ENCODE results near the gene GRM5.
"Not testable (repeated sequence)": the region's sequence is repeated elsewhere in the genome, so short reads cannot be mapped to it uniquely, and the experiment has no call there.

GRM5 gene

DNA sequence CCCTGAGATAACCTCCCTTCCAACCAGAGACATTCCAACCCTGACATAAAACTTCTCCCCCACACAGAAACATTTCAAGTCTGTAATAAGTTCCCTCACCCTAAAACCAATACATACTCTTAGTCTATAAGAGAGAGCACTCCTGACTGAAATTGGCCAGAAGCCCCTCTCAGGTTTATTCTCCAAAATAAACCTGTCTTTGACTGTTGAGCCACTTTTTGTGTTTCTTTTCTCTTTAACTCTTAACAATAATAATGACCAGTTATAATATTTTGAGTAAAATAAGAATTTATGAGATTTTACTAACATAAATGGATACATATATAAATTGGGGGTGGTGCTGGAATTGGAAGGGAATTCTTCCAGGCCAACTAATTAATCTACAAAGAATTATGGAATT is 93.6 kb downstream of the GRM5 start:
- no peak for DNase-seq

DNA sequence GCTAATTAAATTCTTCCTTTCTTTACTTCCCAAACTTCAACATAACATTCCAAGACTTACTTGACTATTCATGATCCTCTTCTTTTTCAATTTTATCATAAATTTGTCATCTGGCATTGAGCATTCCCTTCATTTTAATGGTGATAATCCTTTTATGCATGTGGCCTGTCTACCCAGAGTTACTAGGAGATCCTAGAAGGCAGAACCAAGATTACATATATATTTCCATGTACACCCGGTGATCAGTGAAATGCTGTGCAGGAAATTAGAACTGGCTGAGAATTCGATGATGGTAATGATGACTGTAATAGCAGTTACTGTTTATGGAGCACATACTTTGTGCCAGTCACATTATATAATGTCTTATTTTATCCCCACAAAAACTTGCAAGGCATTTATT is 104.2 kb downstream of the GRM5 start:
- not testable (repeated sequence) for DNase-seq

DNA sequence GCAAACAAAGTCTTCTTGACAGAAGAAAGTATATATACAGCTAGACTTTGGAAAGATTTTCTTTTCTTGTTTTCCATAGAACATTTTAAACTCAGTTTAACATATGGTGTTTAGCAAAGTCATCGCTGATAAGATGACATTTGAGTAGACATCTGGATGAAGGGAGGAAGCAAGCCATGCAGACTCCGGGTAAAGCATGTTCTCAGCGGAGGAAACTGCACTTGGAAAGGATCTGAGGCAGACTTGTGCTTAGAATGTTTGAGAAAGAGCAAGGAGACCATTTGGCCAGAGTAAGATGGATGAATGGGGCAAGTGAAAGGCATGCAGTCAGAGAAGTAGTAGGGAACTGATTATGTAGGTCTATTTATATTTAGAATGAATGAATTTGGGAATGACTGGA is 105.9 kb downstream of the GRM5 start:
- DNase-seq: not testable (repeated sequence)

DNA sequence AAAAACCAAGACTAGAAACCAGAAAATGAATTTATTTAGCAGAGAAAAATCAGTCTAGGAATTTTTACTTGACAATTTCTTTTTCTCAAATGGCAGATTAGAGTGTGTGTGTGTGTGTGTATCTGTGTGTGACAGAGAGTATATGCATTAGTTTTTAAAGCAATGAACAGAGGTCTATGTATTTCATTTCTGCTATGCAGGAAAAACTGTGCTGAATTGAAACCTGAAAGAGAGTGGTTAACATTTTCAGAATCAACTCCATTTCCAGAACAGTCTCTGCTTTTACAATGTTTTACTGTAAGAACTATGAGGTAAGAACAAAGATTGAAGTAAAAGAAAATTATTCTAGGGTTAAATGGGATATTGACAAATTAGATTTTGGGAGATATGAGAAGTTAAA is 114.8 kb downstream of the GRM5 start:
- no peak for DNase-seq

DNA sequence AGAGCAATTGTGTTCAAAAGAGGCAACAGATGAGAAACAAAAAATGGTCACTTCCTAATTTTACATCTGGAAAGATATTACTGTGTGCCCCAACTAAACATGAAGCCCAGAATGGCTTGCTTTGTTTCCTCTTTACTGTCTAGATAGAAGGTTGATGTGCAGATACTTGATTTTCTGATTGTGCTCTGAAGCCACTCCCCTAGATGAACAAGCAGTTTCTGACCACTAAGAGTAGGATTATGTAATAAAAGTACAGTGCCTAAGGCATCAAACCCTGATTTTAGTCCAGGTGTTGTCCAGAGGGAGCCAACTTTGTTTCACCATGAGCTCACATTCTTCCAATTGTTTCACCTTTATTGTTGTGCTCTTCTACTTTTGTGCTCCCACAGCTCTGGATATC is 116.9 kb downstream of the GRM5 start:
- DNase-seq: not testable (repeated sequence)

DNA sequence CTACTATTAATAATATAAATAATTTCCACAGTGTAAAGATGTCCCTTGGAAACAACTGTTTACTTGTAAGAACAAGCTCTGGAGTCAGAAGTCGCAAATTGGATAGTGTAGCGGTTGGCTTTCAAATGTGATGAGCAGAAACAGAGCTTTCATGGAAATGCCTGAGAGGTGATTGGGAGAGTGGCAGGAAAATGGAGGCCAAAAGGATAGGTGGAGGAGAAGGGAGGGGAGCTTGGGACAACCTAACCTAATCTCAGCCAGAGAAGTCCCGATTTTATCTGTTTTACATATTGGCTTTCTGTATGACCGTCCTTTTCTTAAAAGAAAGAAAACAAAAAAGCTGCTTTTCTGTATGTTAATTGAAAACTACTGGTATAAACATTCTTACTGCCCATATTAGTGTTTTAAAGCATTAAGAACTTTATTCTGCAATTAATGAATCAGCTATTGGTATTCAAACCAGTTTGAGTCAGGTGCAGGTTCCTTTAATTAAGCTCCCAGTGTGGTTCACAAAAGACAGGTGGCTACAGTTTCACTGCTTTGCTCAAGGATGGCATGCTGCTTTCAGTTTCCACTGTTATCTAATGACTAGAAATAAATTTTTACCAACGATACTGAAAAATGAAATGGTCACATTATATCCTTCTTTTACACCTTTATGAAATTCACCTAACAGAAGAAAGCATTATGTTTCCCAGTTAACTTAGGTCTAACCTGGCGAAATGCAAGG is 117.8 kb downstream of the GRM5 start:
- DNase-seq: not testable (repeated sequence)

DNA sequence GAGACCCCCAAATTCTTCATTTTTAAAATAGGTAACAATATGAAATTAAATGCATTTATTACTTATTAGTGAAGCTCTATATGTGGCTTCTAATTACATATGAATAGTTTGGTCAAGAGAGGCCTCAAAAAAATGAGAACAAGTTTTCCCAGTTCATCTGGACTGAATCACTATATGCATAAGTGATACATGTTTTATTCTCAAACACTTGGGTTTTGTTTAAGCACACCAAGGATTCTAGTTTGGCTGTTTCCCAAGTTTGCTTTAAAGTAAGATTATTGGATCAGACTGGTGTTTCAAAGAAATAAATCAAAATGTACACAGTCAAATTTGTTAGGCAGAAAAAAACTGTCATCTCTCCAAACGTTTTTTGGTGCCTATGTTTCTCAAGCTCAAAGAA is 136.1 kb downstream of the GRM5 start:
- DNase-seq: not testable (repeated sequence)

DNA sequence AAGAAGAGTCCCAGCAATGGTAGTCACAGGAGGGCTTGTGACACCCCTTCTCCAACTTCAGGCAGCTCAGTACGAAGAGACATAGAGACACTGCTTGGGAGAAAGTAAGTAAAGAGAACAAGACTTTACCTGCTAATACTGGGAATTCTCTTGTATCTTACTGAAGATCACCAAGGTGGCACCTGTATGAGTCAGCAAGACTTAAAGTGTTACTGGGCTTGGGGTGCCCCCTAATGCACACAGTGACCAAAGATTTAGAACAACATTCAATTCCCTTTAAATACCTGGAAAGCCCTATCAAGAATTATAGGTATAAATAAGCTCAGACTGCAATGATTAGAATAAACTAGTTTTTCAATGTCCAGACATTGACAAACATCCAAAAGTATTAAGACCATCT is 148.7 kb downstream of the GRM5 start:
- DNase-seq: not testable (repeated sequence)

DNA sequence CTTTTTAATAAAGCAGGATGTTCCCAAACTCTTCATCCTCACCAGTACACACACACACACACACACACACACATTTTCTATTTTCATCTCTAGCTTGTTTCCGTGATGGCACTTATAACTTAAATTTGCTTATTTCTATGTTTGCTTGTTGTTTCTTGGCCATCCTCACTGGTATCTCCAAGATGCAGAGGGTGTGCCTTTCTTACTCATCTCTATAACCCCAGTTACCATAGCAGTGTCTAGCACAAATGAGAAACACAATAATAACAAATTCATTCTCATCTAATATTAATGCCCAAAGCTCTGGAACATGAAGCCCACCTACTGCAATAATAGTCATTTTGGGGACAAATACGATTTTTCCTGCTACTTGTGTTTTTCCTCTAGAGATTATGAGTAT is 156.3 kb downstream of the GRM5 start:
- DNase-seq: no peak

DNA sequence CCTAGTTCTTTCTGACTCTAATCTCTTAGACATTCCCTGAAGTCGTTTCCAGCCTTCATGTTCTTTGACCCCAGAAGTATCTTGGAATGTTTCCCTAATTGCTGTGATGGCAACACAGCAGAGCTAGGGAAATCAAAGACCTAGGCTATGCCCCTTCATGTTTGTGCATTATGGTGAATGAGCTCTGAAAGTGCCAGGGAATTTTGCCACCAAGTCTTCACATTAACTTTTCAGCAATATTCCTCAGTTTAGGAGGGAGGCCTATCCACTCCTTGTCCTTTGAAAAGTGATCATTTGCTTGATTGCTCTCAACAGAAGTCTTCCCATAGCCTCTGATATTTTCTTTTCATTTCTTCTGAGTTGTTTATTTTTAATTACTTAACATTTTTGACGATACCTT is 164.3 kb downstream of the GRM5 start:
- DNase-seq: not testable (repeated sequence)

DNA sequence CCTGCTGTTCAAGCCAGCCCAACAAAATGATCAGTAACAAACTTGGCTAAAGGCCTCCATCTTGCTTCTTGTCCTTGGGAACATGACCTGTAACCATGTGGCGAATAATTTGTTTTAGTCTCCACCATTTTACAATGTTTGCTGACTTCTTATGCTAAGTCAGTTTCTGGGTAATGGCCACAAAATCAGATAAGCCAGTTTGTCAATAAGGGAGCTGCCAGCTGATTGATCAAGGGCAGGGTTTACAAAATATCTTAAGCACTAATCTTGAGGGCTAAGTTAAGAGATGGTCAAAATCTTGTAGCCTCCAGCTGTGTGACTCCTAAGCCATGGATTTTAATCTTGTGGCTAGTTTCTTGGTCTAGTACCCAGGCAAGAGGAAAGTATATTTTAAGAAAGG is 176.9 kb downstream of the GRM5 start:
- DNase-seq: not testable (repeated sequence)

DNA sequence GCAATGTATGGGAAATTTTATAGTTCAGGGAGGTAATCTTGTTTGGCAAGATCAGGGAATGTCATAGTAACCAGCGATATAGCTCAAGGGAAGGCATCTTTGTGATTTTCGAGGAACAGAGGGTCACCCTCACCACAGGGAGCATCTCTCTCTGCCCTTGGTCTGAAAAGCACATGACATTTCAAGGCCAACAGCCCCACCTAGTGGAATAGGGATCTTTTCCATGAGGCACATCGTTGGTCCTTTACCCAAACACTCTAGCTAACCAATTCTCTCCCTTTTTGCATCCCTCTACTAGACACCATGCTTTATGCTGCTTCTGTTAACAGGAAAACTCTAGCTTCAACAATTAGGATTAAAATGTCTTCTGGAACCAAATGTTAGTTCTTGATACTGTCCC is 179.0 kb downstream of the GRM5 start:
- DNase-seq: peak; percentile 12

DNA sequence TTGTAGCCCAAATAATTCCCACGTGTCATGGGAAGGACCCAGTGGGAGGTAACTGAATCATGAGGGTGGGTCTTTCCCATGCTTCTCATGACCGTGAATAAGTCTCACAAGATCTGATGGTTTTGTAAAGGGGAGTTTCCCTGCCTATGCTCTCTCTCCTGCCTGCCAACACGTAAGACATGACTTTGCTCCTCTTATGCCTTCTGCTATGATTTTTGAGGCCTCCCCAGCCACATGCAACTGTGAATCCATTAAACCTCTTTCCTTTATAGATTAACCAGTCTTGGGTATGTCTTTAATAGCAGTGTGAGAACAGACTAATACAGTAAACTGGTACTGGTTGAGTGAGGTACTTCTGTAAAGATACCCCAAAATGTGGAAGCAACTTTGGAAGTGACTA is 183.0 kb downstream of the GRM5 start:
- not testable (repeated sequence) for DNase-seq

DNA sequence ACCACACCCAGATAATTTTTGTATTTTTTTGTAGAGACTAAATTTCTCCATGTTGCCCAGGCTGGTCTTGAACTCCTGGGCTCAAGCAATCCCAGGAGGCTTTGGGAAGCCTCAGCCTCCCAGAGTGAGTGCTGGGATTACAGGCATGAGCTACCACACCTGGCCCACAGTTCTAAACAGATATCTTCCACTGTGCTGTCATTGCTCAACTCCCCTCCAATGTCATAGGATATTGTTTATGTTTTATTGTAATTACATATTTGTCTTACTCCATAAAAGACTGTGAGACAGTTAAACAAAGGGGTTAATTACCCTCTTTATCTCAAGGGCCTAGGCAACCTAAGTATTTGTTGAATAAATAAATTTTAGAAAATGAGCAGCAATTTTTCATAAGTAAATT is 204.2 kb downstream of the GRM5 start:
- DNase-seq: no peak

DNA sequence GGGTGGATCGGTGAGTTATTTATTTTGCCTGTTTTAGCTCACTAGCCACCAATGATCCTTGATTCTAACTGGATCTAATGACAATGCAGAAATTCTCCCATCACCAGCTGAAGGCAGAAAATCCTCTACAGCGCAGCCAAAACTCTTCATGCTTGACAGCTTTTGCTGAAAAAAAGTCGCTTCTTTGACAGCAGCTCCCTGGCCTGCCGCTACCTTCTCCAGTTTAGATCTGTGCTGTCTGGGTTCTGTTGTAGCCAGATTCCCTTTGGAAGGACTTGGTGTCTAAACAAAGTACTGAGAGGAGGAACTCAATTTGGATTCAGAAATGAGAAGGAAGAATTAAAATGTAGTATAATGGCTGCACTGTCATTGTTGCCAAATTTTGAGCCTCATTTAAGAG is 205.4 kb downstream of the GRM5 start:
- not testable (repeated sequence) for DNase-seq

DNA sequence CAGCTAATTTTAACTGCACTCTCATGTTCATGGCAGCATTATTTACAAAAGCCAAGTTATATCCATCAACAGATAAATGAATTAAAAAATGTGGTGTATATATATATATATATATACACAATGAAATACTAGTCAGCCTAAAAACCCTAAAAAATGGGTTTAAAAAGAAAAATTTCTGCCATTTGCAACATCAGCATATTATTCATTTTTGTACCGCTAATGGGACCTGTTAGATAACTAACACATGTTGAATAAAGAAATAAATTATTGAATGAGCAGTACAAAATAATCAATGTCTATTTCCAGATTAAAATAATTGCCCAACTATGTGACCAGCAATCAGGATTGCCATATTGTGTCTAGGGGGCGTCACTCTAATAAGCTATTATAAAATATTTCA is 211.8 kb downstream of the GRM5 start:
- DNase-seq: not testable (repeated sequence)

DNA sequence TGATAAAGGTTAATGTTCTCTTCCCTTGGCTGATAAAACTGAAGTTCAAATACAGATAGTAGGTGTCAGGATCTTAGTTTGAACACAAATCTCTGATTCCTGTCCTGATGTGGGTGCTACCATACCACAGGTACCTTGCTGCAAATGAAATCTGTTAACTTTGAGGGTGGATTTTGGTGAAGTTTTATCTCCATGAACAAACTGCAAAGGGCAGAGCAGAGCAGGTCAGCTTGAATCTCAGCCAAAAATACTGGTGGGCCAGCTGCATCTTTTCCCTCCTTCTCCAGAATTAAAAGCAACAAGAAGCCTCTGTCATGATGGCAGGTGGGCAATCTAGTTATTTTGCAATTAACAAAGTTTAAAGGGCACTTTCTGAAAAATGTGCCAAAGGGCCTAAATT is 214.2 kb downstream of the GRM5 start:
- DNase-seq: not testable (repeated sequence)

DNA sequence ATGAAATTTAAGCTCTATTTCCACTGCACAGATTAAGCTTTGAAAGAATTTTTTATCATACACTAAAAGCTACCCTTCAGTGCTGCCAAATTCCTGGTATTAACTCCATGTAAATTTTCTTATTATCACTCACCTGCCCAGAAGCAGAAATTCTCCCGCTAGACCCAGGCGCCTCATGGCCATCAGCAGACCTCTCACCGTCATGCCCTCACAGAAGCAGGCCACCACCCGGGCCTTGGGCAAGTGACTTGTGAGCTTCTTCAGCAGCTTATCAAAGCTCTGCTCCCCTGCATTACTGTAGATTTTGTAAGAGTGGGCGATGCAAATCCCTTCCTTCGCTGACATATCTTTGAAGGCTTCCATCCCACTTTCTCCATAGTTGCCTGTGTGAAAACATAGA is 216.0 kb downstream of the GRM5 start:
- DNase-seq: not testable (repeated sequence)

DNA sequence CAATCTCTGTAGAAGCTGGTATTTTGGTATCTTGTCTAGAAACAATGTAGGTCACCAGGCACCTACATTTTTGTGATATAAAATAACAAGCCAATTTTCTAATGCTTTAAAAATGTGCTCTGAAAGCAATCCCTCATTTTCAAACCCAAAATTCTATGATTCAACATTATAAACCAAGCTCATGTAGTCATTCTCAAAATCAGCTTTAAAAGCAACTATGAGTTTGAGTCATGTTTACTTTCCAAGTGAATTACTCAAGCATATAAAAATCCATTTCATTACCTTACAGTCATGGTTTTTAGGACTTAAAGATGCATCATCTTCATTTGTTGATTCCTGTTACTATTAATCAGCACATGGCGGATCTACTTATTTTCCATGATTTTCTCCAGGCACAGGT is 216.4 kb downstream of the GRM5 start:
- no peak for DNase-seq

DNA sequence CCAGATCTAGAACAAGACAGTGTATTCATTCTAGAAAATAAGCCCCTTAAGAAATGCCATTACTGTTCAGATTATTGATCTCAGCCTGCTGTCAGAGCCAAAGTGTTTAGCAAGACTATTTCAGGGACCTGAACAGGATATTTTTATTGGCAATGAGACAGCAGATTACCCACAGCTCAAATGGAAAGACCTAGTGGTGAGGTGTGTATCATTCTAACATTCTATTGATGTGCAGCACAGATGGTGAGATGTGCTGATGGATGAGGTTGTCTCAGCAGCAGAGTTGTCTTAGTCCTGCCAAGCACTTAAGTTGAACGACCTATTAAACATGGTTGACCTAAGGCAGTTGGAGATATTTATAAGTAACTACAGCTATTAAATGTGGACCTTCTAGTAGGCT is 219.5 kb downstream of the GRM5 start:
- not testable (repeated sequence) for DNase-seq

DNA sequence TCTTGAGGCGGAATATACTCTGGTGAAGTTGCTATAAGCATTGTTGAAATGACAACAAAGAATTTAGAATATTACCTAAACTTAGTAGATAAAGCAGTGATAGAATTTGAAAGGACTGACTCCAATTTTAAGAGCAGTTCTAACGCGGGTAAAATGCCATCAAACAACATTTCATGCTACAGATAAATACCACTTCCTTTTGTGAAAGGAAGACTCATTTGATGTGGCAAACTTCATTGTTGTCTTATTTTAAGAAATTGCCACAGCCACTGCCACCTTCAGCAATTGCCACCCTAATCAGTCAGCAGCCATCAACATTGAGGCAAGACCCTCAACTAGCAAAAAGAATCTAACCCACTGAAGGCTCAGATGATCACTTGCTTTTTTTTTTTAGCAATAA is 220.8 kb downstream of the GRM5 start:
- not testable (repeated sequence) for DNase-seq

DNA sequence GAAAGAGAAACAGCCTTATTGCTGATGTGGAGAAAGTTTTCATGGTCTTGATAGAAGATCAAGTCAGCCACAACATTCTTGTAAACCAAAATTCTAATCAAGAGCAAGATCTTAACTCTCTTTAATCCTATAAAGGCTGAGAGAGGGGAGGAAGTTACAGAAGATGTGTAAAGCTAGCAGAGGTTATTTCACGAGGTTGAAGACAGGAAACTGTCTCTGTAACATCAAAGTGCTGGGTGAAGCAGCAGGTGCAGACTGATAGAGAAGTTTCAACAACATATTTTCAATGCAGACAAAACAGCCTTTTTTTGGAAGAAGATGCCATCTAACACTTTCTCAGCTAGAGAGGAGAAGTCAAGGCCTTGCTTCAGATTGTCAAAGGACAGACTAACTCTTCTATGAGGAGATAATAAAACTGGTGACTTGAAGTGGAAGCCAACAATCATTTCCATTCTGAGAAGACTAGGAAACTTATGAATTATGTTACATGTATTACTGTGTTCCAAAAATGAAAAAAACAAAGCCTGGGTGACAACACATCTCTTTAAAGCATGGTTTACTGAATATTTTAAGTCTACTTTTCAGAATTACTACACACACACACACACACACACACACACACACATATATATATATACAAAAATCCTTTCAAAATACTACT is 221.9 kb downstream of the GRM5 start:
- not testable (repeated sequence) for DNase-seq

DNA sequence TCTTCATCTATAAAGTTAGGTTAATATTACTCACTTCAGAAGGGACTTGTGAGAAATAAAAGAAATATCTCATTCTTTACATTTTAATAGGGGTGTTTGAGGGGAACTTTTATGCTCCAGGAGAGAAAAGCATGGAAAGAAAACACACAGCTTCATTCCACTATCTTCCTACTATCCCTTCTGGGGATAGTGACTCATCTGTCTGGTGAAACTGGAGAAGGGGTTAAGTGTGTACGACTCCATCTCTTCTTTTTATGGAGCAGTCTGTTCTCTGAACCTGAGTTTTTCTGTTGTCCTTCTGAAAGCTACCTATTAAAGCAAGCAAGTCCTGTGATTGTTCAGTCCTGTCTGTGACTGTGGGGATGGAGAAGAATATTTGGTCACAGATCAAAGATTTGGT is 227.6 kb downstream of the GRM5 start:
- DNase-seq: not testable (repeated sequence)

DNA sequence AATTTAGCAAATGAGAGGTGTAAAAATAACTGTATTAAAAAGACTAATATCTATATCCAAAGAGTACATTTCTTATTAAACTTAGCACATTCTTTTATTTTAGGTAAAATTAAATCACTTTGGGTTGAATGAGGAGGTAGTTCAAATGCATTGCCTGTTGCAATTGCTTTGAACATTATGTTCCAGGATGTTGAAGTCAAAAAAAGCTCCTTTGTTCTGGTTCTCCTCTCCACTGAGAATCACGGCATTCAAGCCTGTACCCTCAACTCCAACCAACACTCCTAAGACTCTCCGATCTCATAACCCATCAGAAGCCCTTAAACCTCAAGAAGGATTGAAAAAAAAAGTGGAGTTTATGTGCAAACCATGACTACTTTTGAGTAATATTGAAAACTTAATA is 230.1 kb downstream of the GRM5 start:
- not testable (repeated sequence) for DNase-seq

Measured in activated naive CD4-positive, alpha-beta T cell treated with anti-CD3 and anti-CD28 coated beads, Interleukin-2, amount 50 U/mL, for 16 hours (primary cell).